Epithelial cell of proximal tubule (primary cell): ENCODE results near the gene ROPN1L. TPM values are rescaled to one million over a fixed set of nuclear protein-coding genes. Genes with fewer than 3 reads are reported as not detected.

Experiments
- DNase-seq: peaks from one replicate; pipeline ENCODE4 v3.0.0-alpha.2; 2011; ENCODE audit warnings: low read depth
- H3K4me3 ChIP-seq: 2 replicates; pipeline ENCODE4 v1.5.1; 2011; ENCODE audit warnings: low read depth, mild to moderate bottlenecking, low read length
- CTCF ChIP-seq: conservative IDR thresholded peaks from 2 replicates; pipeline ENCODE4 v1.5.1; 2012; ENCODE audit warnings: low read depth, mild to moderate bottlenecking, low read length
- total RNA-seq: library from RNA; depleted of rRNA; stranded (reverse); fragments of >200 nt; gene quantifications from 2 replicates; pipeline ENCODE4 v1.2.3, GENCODE V29; 2015

The ROPN1L gene
- total RNA-seq, 1 donor from 2014 or later, result not detected

DNA sequence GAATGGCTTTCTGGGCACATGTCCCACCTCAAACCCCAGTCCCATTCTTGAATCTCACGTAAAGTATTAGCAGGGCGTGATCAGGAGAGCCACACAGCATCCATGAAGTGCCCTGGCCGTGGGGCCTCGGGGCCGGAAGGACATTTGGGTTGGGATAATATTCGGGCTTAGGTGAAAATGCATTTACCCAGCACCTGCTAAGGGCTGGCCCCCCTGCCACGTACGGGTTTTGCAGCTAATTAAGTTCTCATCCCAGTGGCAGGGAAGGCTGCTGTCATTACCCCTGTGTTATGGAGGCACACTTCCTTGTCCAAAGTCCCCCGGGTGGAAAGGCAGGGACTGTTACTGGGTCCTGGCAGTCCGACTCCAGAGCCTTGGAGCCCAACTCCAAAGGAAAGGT lies 29.0 kb downstream of the ROPN1L start:
- no peak for DNase-seq
- no peak for TF ChIP-seq CTCF
- H3K4me3 ChIP-seq, result no peak overlapping the region

DNA sequence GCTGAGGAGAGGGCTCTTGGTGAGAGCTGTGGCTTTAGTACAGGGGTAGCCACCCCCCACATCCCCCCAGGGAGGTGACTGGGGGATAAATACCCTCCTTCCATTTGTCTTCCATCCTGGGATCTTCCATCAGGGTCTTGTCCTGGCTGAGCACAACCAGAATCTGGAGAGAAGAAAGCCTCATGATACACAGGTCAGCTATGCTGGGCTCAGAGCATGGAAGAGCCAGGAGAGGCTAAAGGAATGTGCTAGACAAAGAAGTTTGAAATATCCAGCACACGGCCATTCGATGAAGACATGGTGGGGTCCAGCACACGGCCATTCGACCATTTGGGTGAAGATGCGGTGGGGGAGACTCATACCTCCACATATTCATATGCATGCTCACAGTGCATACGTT lies 30.0 kb downstream of the ROPN1L start:
- H3K4me3 ChIP-seq, result no peak overlapping the region
- TF ChIP-seq CTCF, result no peak
- no peak for DNase-seq

DNA sequence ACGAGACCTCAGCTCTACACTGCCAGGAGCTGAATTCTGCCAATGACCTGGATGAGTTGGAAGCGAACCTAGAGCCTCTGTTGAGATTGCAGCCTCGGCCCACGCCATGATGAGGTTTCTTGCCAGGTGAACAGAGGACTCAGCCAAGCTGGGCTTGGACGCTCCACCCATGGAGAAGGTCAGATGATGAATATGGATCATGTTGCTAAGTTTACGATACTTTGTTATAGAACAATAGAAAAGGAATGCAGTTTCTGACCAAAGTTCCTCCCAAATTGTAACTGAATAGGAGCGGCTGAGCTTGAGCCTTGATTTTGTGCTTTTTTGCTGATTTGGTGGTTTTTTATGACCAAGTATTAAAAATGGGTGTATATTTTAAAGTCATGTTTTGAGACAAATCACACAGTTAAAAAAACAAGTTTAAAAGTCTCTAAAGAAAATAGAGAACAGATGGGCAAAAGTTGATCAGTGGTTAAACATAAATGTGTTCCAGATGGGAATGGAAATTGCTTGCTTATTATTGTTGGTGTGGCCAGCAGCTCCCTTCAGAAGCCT lies 32.9 kb downstream of the ROPN1L start:
- no peak for TF ChIP-seq CTCF
- DNase-seq, result no peak

GRCh38 chr5:10475931-10476676 lies 34.4 kb downstream of the ROPN1L start:
- DNase-seq, result no peak
- H3K4me3 ChIP-seq, result no peak overlapping the region
- TF ChIP-seq CTCF, result no peak

More for the DNA sequence above, 32.9 kb downstream of the ROPN1L start:
- no peak overlapping the region for H3K4me3 ChIP-seq

- no peak overlapping the region for H3K4me3 ChIP-seq
- DNase-seq, result no peak
- no peak for TF ChIP-seq CTCF
Observed at GRCh38 chr5:10476878-10477277, 35.2 kb downstream of the ROPN1L start.

DNA sequence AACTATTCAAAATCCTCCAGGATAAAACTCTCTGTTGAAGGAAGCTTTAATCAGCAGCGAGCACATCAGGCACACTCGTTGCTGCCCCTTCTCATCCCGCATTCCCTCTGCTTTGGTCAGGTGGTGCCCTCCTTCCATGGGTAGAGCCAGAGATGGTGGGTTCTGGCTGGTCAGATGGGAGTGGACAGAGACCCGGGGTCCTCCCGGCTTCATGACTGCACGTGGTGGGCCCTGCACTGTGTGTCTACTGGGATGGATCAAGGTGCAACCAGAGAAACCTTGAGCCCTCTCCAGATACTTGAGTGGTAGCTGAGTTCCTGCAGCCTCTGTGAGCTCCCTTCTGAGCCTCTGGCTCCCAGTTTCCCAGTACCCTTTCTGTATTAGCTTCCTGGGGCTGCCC lies 36.3 kb downstream of the ROPN1L start:
- no peak overlapping the region for H3K4me3 ChIP-seq
- TF ChIP-seq CTCF, result no peak
- DNase-seq, result no peak

- H3K4me3 ChIP-seq, result no peak overlapping the region
- TF ChIP-seq CTCF, result no peak
- DNase-seq, result no peak
Observed at GRCh38 chr5:10478436-10478835, 36.8 kb downstream of the ROPN1L start.
